HG02870 (cell line): ENCODE measurements around the gene SLCO2A1.

Experiments
- ATAC-seq: cut with Tn5 transposase; IDR thresholded peaks from one replicate; pipeline ENCODE4 v1.9.1; 2021; ENCODE audit warnings: mild to moderate bottlenecking, moderate library complexity; ENCODE audit not compliant: unreplicated experiment

Gene SLCO2A1

GRCh38 chr3:133983576-133984560 is 45.9 kb downstream of the SLCO2A1 start:
- no peak for ATAC-seq

GRCh38 chr3:133983126-133983525 is 46.6 kb downstream of the SLCO2A1 start:
- ATAC-seq = no peak

GRCh38 chr3:133980550-133980949 is 49.2 kb downstream of the SLCO2A1 start:
- ATAC-seq = no peak

- no peak for ATAC-seq
Measured at GRCh38 chr3:133980035-133980434, 49.7 kb downstream of the SLCO2A1 start.

- ATAC-seq = no peak
Measured at GRCh38 chr3:133979553-133979952, 50.2 kb downstream of the SLCO2A1 start.

GRCh38 chr3:133977568-133977967 is 52.2 kb downstream of the SLCO2A1 start:
- ATAC-seq = no peak

- ATAC-seq = no peak
Measured at GRCh38 chr3:133973249-133973980, 56.3 kb downstream of the SLCO2A1 start.

- no peak for ATAC-seq
Measured at GRCh38 chr3:133972156-133972555, 57.6 kb downstream of the SLCO2A1 start.

- ATAC-seq = no peak
Measured at GRCh38 chr3:133970916-133971315, 58.8 kb downstream of the SLCO2A1 start.

- no peak for ATAC-seq
Measured at GRCh38 chr3:133970339-133970738, 59.4 kb downstream of the SLCO2A1 start.

GRCh38 chr3:133967992-133968892 is 61.5 kb downstream of the SLCO2A1 start:
- ATAC-seq = no peak

- ATAC-seq = no peak
Measured at GRCh38 chr3:133966954-133967353, 62.8 kb downstream of the SLCO2A1 start.

GRCh38 chr3:133965906-133966305 is 63.8 kb downstream of the SLCO2A1 start:
- no peak for ATAC-seq

- ATAC-seq = no peak
Measured at GRCh38 chr3:133965013-133965570, 64.6 kb downstream of the SLCO2A1 start.

- no peak for ATAC-seq
Measured at GRCh38 chr3:133964547-133964946, 65.2 kb downstream of the SLCO2A1 start.

- no peak for ATAC-seq
Measured at GRCh38 chr3:133963657-133964396, 65.9 kb downstream of the SLCO2A1 start.

GRCh38 chr3:133962849-133963248 is 66.9 kb downstream of the SLCO2A1 start:
- ATAC-seq = no peak

- ATAC-seq = no peak
Measured at GRCh38 chr3:133958071-133958805, 71.5 kb downstream of the SLCO2A1 start.

- ATAC-seq = no peak
Measured at GRCh38 chr3:133956982-133957381, 72.7 kb downstream of the SLCO2A1 start.
